Stimulated activated CD8-positive, alpha-beta memory T cell treated with anti-CD3 and anti-CD28 coated beads, Interleukin-7, amount 100 ng/mL, for 24 hours (primary cell): ENCODE data around the gene MUC13.

ENCODE experiments used
- DNase-seq: peaks from one replicate; pipeline ENCODE4 v3.0.0-alpha.2; 2020; ENCODE audit warnings: low read depth

MUC13 gene

DNA sequence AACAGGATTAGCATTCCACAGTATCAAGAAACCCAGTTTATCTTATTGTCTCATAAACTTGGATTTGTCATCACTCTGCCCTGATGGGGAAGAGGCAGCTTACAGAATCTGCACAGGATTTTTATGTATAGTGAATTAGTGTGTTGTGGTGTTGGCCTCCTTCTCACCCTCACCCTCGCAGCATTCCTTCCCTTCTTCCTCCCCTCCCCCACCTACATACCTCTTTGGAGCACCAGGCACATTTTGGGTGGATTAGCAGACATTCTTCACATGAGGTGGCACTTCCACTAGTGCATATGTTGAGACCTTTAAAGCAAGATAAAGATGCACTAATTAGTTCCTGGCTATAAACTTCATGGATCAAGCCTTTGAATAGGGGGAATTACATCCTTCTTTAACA lies 61.3 kb downstream of the MUC13 start:
- no peak for DNase-seq

- DNase-seq, result no peak
Measured at GRCh38 chr3:124867511-124867910, 67.0 kb downstream of the MUC13 start.

- DNase-seq, result no peak
Measured at GRCh38 chr3:124862006-124862405, 72.5 kb downstream of the MUC13 start.

- no peak for DNase-seq
Measured at GRCh38 chr3:124861041-124861440, 73.5 kb downstream of the MUC13 start.

DNA sequence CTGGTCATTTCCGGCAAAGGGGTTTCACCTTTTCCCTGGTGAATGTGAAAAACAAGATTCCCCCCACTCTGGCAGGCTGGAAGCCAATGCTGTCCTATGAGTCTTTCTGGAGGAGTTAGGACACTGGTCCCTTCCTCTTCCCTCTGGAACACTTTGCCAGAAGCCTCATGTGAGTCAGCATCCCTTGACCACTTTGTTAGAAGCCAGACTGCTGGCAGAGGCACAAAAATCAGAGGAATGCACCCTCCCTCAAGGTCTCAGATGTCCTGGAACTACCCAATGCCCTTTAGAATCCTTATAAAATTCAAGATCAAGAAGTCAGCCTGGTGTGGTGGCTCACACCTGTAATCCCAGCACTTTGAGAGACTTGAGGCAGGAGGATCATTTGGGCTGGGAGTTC lies 74.0 kb downstream of the MUC13 start:
- DNase-seq, result no peak

GRCh38 chr3:124859025-124859424 lies 75.5 kb downstream of the MUC13 start:
- no peak for DNase-seq

- no peak for DNase-seq
Measured at GRCh38 chr3:124858275-124858674, 76.3 kb downstream of the MUC13 start.

DNA sequence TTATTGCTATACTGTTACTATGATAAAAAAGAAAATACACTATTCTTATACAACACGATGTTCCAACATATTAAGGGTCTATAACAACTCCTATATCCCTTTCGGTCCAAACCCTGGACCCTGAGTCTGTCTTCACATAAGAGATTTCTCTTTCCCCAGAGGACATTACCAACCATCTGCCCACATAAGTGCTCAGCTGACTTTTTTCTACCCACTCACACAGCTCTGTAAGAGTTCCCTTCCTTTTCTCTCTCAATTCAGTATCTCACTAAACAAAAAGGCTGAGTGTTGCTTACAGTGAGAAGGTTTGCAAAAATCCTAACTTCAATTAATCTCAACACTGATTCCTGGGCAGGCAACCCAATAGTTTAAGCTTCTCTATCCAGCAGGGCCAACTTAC lies 77.9 kb downstream of the MUC13 start:
- DNase-seq, result no peak
